A673 (cell line): ENCODE measurements around the gene MYO19. TPM values are rescaled to one million over a fixed set of nuclear protein-coding genes. Genes with fewer than 3 reads are reported as not detected.

Experiments
- BruUV-seq: library from RNA; stranded (reverse); fragments of 400-500 nt; replicated peaks from 2 replicates; lab custom pipeline; 2021; lab: Mats Ljungman, UMichigan
- CTCF ChIA-PET: fragments of 300-600 bp; sonication (Branson Sonifier 250); formaldehyde crosslinking; loops from one replicate; lab custom pipeline; 2022; ENCODE audit warnings: antibody characterized with exemption; lab: Charles Lee
- POLR2A ChIA-PET: fragments of 300-600 bp; sonication (Branson Sonifier 250); formaldehyde crosslinking; loops from one replicate; lab custom pipeline; 2022; ENCODE audit warnings: antibody characterized with exemption; ENCODE audit not compliant: low non-redundant PET; lab: Charles Lee
- DNase-seq: peaks from one replicate; pipeline ENCODE4 v3.0.0-alpha.2; 2015; ENCODE audit warnings: low spot score
- H3K27ac ChIP-seq: fragments of 200-600 bp; sonication (generic); 2 replicates; pipeline ENCODE4 v1.5.1; 2016; ENCODE audit warnings: mixed run types, low read depth, mild to moderate bottlenecking, mixed read lengths, antibody characterized with exemption, low read length; ENCODE audit not compliant: poor library complexity, severe bottlenecking
- H3K27me3 ChIP-seq: fragments of 200-600 bp; sonication (generic); replicated peaks from 2 replicates; pipeline ENCODE4 v1.6.1; 2017; ENCODE audit warnings: mixed run types, low read depth, mild to moderate bottlenecking, mixed read lengths, antibody characterized with exemption, low read length; ENCODE audit not compliant: insufficient read depth, poor library complexity
- H3K36me3 ChIP-seq: fragments of 200-600 bp; sonication (generic); 2 replicates; pipeline ENCODE4 v1.6.1; 2016; ENCODE audit warnings: mixed run types, mild to moderate bottlenecking, mixed read lengths, antibody characterized with exemption, low read length; ENCODE audit not compliant: insufficient read depth, poor library complexity, severe bottlenecking
- H3K4me1 ChIP-seq: fragments of 200-600 bp; sonication (generic); 2 replicates; pipeline ENCODE4 v1.6.1; 2017; ENCODE audit warnings: mixed run types, mild to moderate bottlenecking, mixed read lengths, antibody characterized with exemption, low read length; ENCODE audit not compliant: insufficient read depth, poor library complexity, severe bottlenecking
- H3K4me3 ChIP-seq: fragments of 200-600 bp; sonication (generic); 2 replicates; pipeline ENCODE4 v1.5.1; 2016; ENCODE audit warnings: low read depth, mixed run types, mild to moderate bottlenecking, mixed read lengths, low read length; ENCODE audit not compliant: poor library complexity, severe bottlenecking
- H3K9me3 ChIP-seq: fragments of 200-600 bp; sonication (generic); 2 replicates; pipeline ENCODE4 v1.6.1; 2016; ENCODE audit warnings: mixed run types, low read depth, mild to moderate bottlenecking, mixed read lengths, antibody characterized with exemption, low read length; ENCODE audit not compliant: poor library complexity, severe bottlenecking
- EZH2 ChIP-seq: fragments of 200-600 bp; sonication (generic); IDR thresholded peaks from 2 replicates; pipeline ENCODE4 v1.6.1; 2017; ENCODE audit warnings: borderline replicate concordance, low read depth, mild to moderate bottlenecking, mixed read lengths, antibody characterized with exemption, low read length; ENCODE audit not compliant: poor library complexity, severe bottlenecking
- intact Hi-C: fragments of 100-400 bp; cut with micrococcal nuclease; formaldehyde crosslinking; loops from one replicate; pipeline ENCODE4 v1.10.0; 2022; ENCODE audit not compliant: unreplicated experiment
- total RNA-seq: library from RNA; stranded (reverse); gene quantifications from 2 replicates; pipeline ENCODE4 v1.2.3, GENCODE V29; 2021
- TF ChIP-seq, protein P1 (sequence below): fragments of 300-800, 200-600 bp; sonication (generic); conservative IDR thresholded peaks from 2 replicates; pipeline ENCODE4 v1.5.1; 2017; ENCODE audit warnings: low read depth, mild to moderate bottlenecking, antibody characterized with exemption, low read length, moderate library complexity, mixed read lengths

MYO19 gene
- total RNA-seq, 1 experiment from 2014 or later, result 53.0 TPM

DNA sequence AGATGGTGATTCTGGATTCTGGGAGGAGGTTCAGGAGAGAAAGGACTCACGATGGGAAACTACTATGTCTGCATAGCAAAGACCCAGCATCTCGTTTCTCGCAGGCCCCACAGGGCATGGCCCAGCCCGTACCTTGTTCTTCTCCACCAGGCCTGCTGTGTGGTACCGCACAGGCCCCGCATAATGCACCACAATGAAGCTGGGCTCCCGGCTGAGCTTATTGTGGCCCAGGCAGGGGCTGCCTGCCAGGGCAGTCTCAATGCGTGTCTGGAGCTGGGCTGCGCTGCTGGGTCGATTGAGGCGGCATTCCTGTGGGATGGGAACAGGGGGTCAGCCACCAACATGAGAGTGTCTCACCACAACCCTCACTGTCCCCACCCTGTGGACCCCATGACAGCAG is 27.8 kb downstream of the MYO19 start:
- H3K4me1 ChIP-seq, result no peaks in the 10 kb centered on the region
- no peaks in the 10 kb centered on the region for H3K27me3 ChIP-seq
- no peak overlapping the region for H3K4me3 ChIP-seq
- H3K36me3 ChIP-seq, result no peaks in the 10 kb centered on the region
- TF ChIP-seq, protein P1, sequence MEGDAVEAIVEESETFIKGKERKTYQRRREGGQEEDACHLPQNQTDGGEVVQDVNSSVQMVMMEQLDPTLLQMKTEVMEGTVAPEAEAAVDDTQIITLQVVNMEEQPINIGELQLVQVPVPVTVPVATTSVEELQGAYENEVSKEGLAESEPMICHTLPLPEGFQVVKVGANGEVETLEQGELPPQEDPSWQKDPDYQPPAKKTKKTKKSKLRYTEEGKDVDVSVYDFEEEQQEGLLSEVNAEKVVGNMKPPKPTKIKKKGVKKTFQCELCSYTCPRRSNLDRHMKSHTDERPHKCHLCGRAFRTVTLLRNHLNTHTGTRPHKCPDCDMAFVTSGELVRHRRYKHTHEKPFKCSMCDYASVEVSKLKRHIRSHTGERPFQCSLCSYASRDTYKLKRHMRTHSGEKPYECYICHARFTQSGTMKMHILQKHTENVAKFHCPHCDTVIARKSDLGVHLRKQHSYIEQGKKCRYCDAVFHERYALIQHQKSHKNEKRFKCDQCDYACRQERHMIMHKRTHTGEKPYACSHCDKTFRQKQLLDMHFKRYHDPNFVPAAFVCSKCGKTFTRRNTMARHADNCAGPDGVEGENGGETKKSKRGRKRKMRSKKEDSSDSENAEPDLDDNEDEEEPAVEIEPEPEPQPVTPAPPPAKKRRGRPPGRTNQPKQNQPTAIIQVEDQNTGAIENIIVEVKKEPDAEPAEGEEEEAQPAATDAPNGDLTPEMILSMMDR, result no peak
- TF ChIP-seq EZH2, result no peak
- CTCF ChIA-PET, result no interaction called here
- no peak for DNase-seq
- H3K27ac ChIP-seq, result no peak overlapping the region
- BruUV-seq, result no TSS peak
- H3K9me3 ChIP-seq, result no peaks in the 10 kb centered on the region
- POLR2A ChIA-PET, result no interaction called here
- intact Hi-C loops, result no loop called here

DNA sequence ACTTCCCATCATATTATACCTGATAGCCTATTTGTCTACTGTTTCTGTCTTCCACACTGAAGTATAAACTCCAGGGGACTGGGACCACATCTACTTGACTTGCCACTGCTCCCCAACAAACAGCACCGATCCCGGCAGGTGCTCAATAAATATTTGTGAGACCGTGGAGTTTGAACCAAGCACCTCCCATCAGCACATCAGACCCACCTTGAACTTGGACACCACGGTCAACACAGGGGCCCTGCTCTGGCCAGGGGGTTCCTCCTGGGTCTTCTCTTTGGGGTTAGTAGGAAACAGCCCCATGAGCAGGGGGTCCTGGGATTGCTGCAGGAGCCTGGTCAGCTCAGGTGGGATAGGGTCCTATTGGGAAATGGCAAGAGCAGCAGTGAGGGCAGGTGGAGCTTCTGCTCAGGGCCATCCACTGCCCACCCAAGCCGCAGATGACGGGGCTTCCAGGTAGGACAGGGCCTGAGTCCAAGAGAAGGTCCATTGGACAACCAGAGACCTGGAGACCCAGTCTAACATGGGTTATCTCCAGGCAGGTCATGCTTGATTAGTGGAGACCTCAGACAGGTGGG is 28.3 kb downstream of the MYO19 start:
- no TSS peak for BruUV-seq
- Histone ChIP-seq H3K4me3 (no peak overlapping the region), H3K4me1 (no peaks in the 10 kb centered on the region), H3K27ac (no peak overlapping the region), H3K36me3 (no peaks in the 10 kb centered on the region), H3K27me3 (no peaks in the 10 kb centered on the region), H3K9me3 (no peaks in the 10 kb centered on the region)
- ChIA-PET CTCF (no interaction called here), POLR2A (no interaction called here)
- TF ChIP-seq, protein P1, result no peak
- no peak for TF ChIP-seq EZH2
- no peak for DNase-seq
- intact Hi-C loops, result no loop called here

DNA sequence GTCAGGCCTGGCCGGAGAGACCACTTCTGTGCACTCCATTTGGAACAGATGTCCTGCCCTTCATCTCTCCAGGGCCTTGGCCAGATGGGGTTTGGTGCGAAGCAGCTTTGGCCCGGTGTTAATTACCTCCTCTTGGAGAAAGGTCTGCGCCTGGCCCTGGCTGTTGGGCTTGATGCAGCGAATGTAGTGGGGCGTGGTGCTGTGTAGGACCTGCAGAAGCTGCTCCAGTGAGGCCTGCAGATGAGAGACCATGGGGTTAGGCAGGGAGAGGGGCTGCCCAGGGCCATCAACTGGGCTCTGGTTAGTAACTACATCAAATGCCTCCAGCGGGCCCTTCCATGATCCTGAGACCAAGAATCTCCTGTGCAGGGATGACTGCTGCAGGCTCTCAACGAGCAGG is 29.5 kb downstream of the MYO19 start:
- H3K9me3 ChIP-seq, result no peaks in the 10 kb centered on the region
- no peak for TF ChIP-seq EZH2
- TF ChIP-seq, protein P1, result no peak
- H3K4me3 ChIP-seq, result no peak overlapping the region
- no peaks in the 10 kb centered on the region for H3K27me3 ChIP-seq
- ChIA-PET CTCF (no interaction called here), POLR2A (no interaction called here)
- H3K27ac ChIP-seq, result no peak overlapping the region
- H3K36me3 ChIP-seq, result no peaks in the 10 kb centered on the region
- no peaks in the 10 kb centered on the region for H3K4me1 ChIP-seq
- intact Hi-C loops, result no loop called here
- DNase-seq, result no peak
- no TSS peak for BruUV-seq
